PC-3 (cell line): ENCODE measurements around the gene NANS. TPM values are rescaled to one million over a fixed set of nuclear protein-coding genes. Genes with fewer than 3 reads are reported as not detected.

Experiments
- ATAC-seq: fragments of 200-7000 bp; cut with Tn5 transposase; 2 replicates; pipeline ENCODE4 v1.9.1; 2020; ENCODE audit warnings: mild to moderate bottlenecking, moderate library complexity
- BruUV-seq: library from RNA; stranded (reverse); fragments of 400-500 nt; replicated peaks from 2 replicates; lab custom pipeline; 2021; lab: Mats Ljungman, UMichigan
- CTCF ChIA-PET: fragments of 300-600 bp; sonication (Branson Sonifier 250); formaldehyde crosslinking; loops from one replicate; lab custom pipeline; 2022; ENCODE audit warnings: antibody characterized with exemption; lab: Charles Lee
- POLR2A ChIA-PET: fragments of 300-600 bp; sonication (Branson Sonifier 250); formaldehyde crosslinking; loops from one replicate; lab custom pipeline; 2022; ENCODE audit warnings: antibody characterized with exemption; ENCODE audit not compliant: unreplicated experiment; lab: Charles Lee
- DNase-seq: peaks from one replicate; pipeline ENCODE4 v3.0.0-alpha.2; 2015
- H2AFZ ChIP-seq: fragments of 300-600 bp; sonication (generic); 2 replicates; pipeline ENCODE4 v1.6.0; 2016; ENCODE audit warnings: antibody characterized with exemption, low read length
- H3F3A ChIP-seq: fragments of 300-600 bp; sonication (generic); one replicate; pipeline ENCODE4 v1.6.0; 2017; ENCODE audit warnings: antibody characterized with exemption, low read length, control low read depth, mild to moderate bottlenecking; ENCODE audit not compliant: unreplicated experiment
- H3K27ac ChIP-seq: fragments of 300-600 bp; sonication (generic); 2 replicates; pipeline ENCODE4 v1.5.1; 2016; ENCODE audit warnings: mild to moderate bottlenecking, low read length
- H3K27me3 ChIP-seq: fragments of 300-600 bp; sonication (generic); 2 replicates; pipeline ENCODE4 v1.6.1; 2016; ENCODE audit warnings: low read length, mixed read lengths
- H3K36me3 ChIP-seq: fragments of 300-600 bp; sonication (generic); 2 replicates; pipeline ENCODE4 v1.6.1; 2016; ENCODE audit warnings: low read depth, mixed run types, low read length, mixed read lengths
- H3K4me1 ChIP-seq: fragments of 300-600 bp; sonication (generic); 2 replicates; pipeline ENCODE4 v1.5.1; 2016; ENCODE audit warnings: low read length; ENCODE audit not compliant: insufficient read depth
- H3K4me2 ChIP-seq: fragments of 300-600 bp; sonication (generic); 2 replicates; pipeline ENCODE4 v1.6.0; 2016; ENCODE audit warnings: low read length
- H3K4me3 ChIP-seq: fragments of 300-600 bp; sonication (generic); 2 replicates; pipeline ENCODE4 v1.5.1; 2016; ENCODE audit warnings: mild to moderate bottlenecking, low read length, mixed read lengths
- H3K79me2 ChIP-seq: fragments of 300-600 bp; sonication (generic); 2 replicates; pipeline ENCODE4 v1.6.1; 2017; ENCODE audit warnings: low read length, mixed read lengths
- H3K9ac ChIP-seq: fragments of 300-600 bp; sonication (generic); 2 replicates; pipeline ENCODE4 v1.6.0; 2016; ENCODE audit warnings: mild to moderate bottlenecking, low read length
- H3K9me2 ChIP-seq: fragments of 300-600 bp; sonication (generic); replicated peaks from 2 replicates; pipeline ENCODE4 v1.6.1; 2016; ENCODE audit warnings: mixed run types, low read length, mixed read lengths
- H3K9me3 ChIP-seq: fragments of 300-600 bp; sonication (generic); 2 replicates; pipeline ENCODE4 v1.6.1; 2016; ENCODE audit warnings: low read length, mixed read lengths
- H4K20me1 ChIP-seq: fragments of 300-600 bp; sonication (generic); 2 replicates; pipeline ENCODE4 v1.6.1; 2016; ENCODE audit warnings: low read length, mixed read lengths
- CTCF ChIP-seq: fragments of 300-600 bp; sonication (generic); conservative IDR thresholded peaks from 2 replicates; pipeline ENCODE4 v1.5.1; 2017; ENCODE audit warnings: antibody characterized with exemption, low read depth, mild to moderate bottlenecking, low read length
- EZH2 ChIP-seq: fragments of 300-600 bp; sonication (generic); IDR thresholded peaks from one replicate; pipeline ENCODE4 v1.6.1; 2017; ENCODE audit warnings: antibody characterized with exemption, mild to moderate bottlenecking, low read length; ENCODE audit not compliant: unreplicated experiment
- EZH2phosphoT487 ChIP-seq: fragments of 300-600 bp; sonication (generic); IDR thresholded peaks from 2 replicates; pipeline ENCODE4 v1.6.1; 2018; ENCODE audit warnings: mild to moderate bottlenecking, antibody characterized with exemption, low read length, borderline replicate concordance
- intact Hi-C: fragments of 100-400 bp; cut with micrococcal nuclease; formaldehyde crosslinking; loops from 2 replicates; pipeline ENCODE4 v1.9.0; 2023
- total RNA-seq: library from RNA; depleted of rRNA; stranded (reverse); fragments of >200 nt; gene quantifications from 2 replicates; pipeline ENCODE4 v1.2.3, GENCODE V29; 2014

Gene NANS
- total RNA-seq, 1 experiment from 2014 or later: 93.0 TPM

- Histone ChIP-seq H3K9ac (no peak overlapping the region), H3K4me2 (no peak overlapping the region), H3K27me3 (no peaks in the 10 kb centered on the region), H3K9me2 (no peaks in the 10 kb centered on the region), H3K4me3 (no peak overlapping the region), H3K79me2 (no peaks in the 10 kb centered on the region), H3K4me1 (no peaks in the 10 kb centered on the region), H3F3A (no peaks in the 10 kb centered on the region), H3K27ac (no peak overlapping the region), H4K20me1 (no peaks in the 10 kb centered on the region), H3K9me3 (no peaks in the 10 kb centered on the region), H2AFZ (no peak overlapping the region), H3K36me3 (no peaks in the 10 kb centered on the region)
- ATAC-seq: no peak
- BruUV-seq: no TSS peak
- TF ChIP-seq CTCF (no peak), EZH2 (no peak), EZH2phosphoT487 (no peak)
- ChIA-PET POLR2A (interaction anchor here (0.5 kb wide), 1 partner anchor 23 kb away, joined by 4 read pairs; no protein-coding TSS in a partner anchor), CTCF (no interaction called here)
- DNase-seq: no peak
- intact Hi-C loops: no loop called here
Measured at GRCh38 chr9:98047002-98047401, 9.5 kb upstream of the NANS start.

GRCh38 chr9:98049288-98050072 is 7.1 kb upstream of the NANS start:
- POLR2A ChIA-PET: no interaction called here
- no TSS peak for BruUV-seq
- intact Hi-C loops: no loop called here
- Histone ChIP-seq H3K9me2 (no peaks in the 10 kb centered on the region), H3K9me3 (no peaks in the 10 kb centered on the region), H3K9ac (no peak overlapping the region), H2AFZ (no peak overlapping the region), H3K4me3 (no peak overlapping the region), H3F3A (no peaks in the 10 kb centered on the region), H3K4me2 (no peak overlapping the region), H3K27ac (no peak overlapping the region), H3K27me3 (no peaks in the 10 kb centered on the region), H3K79me2 (no peaks in the 10 kb centered on the region), H3K4me1 (no peaks in the 10 kb centered on the region), H3K36me3 (no peaks in the 10 kb centered on the region), H4K20me1 (no peaks in the 10 kb centered on the region)
- CTCF ChIA-PET: no interaction called here
- no peak for TF ChIP-seq EZH2
- TF ChIP-seq EZH2phosphoT487: no peak
- TF ChIP-seq CTCF: no peak
- DNase-seq (no peak), ATAC-seq (no peak)

GRCh38 chr9:98050351-98050750 is 6.2 kb upstream of the NANS start:
- ATAC-seq: no peak
- Histone ChIP-seq H3K36me3 (no peaks in the 10 kb centered on the region), H3K4me2 (no peak overlapping the region), H3F3A (no peaks in the 10 kb centered on the region), H3K79me2 (no peaks in the 10 kb centered on the region), H3K4me1 (no peaks in the 10 kb centered on the region), H3K27ac (no peak overlapping the region), H3K9ac (no peak overlapping the region), H3K9me2 (no peaks in the 10 kb centered on the region), H3K9me3 (no peaks in the 10 kb centered on the region), H4K20me1 (no peaks in the 10 kb centered on the region), H2AFZ (no peak overlapping the region), H3K4me3 (no peak overlapping the region), H3K27me3 (no peaks in the 10 kb centered on the region)
- BruUV-seq: no TSS peak
- TF ChIP-seq EZH2phosphoT487 (no peak), CTCF (no peak), EZH2 (no peak)
- intact Hi-C loops: no loop called here
- ChIA-PET CTCF (no interaction called here), POLR2A (no interaction called here)
- no peak for DNase-seq
